ENCODE results near the gene CDO1.

The CDO1 gene

DNA sequence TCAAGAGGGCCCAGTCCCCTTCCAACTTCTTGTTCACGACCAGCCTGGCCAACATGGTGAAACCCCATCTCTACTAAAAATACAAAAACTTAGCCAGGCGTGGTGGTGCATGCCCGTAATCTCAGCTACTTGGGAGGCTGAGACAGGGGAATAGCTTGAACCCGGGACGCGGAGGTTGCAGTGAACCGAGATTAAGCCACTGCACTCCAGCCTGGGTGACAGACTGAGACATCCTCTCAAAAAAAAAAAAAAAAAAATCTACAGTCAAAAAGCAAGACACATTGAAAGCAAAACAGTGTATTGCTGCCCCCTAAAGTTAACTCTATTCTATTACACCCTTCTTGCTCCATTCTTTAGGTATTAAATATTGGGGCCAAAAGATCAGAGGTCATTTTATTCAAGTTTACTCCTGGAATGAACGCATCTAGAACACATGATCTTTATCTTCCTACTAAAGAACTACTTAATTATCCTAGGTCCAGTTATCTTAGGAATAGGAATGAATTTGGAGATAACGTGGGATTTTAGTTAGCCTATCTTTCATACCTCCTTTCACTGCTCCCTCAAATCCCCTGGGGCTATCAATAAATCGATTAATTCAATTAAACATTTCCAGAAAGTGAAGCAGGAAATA lies 22.5 kb upstream of the CDO1 start:
- no peak overlapping the region for H2AFZ ChIP-seq (ENCODE audit: low read depth)
- H3K36me3 ChIP-seq (ENCODE audit: insufficient read depth): peaks cover 17% of the 10 kb centered on the region; the same call in 1 of the 2 replicates
- no peak overlapping the region for H3K4me3 ChIP-seq (IDR thresholded peaks at IDR 0.05; ENCODE audit: insufficient read depth, low read depth, low read length)
- TF ChIP-seq, protein P1, sequence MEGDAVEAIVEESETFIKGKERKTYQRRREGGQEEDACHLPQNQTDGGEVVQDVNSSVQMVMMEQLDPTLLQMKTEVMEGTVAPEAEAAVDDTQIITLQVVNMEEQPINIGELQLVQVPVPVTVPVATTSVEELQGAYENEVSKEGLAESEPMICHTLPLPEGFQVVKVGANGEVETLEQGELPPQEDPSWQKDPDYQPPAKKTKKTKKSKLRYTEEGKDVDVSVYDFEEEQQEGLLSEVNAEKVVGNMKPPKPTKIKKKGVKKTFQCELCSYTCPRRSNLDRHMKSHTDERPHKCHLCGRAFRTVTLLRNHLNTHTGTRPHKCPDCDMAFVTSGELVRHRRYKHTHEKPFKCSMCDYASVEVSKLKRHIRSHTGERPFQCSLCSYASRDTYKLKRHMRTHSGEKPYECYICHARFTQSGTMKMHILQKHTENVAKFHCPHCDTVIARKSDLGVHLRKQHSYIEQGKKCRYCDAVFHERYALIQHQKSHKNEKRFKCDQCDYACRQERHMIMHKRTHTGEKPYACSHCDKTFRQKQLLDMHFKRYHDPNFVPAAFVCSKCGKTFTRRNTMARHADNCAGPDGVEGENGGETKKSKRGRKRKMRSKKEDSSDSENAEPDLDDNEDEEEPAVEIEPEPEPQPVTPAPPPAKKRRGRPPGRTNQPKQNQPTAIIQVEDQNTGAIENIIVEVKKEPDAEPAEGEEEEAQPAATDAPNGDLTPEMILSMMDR (conservative IDR thresholded peaks at IDR 0.05; ENCODE audit: low read depth, low read length): peak; percentile 68
- peaks cover 11% of the 10 kb centered on the region for H4K20me1 ChIP-seq (ENCODE audit: insufficient read depth)
- no peaks in the 10 kb centered on the region; the same call in 1 of the 2 replicates for H3K27me3 ChIP-seq (ENCODE audit: insufficient read depth, low read depth)
- H3K9ac ChIP-seq: no peak overlapping the region
- H3K27ac ChIP-seq: no peak overlapping the region
- peaks cover 40% of the 10 kb centered on the region for H3K79me2 ChIP-seq (ENCODE audit: insufficient read depth, low read depth)
- H3K4me1 ChIP-seq (ENCODE audit: low read depth, poor library complexity, severe bottlenecking): peaks cover 32% of the 10 kb centered on the region
- H3K4me2 ChIP-seq: peak overlapping the region; percentile 79

DNA sequence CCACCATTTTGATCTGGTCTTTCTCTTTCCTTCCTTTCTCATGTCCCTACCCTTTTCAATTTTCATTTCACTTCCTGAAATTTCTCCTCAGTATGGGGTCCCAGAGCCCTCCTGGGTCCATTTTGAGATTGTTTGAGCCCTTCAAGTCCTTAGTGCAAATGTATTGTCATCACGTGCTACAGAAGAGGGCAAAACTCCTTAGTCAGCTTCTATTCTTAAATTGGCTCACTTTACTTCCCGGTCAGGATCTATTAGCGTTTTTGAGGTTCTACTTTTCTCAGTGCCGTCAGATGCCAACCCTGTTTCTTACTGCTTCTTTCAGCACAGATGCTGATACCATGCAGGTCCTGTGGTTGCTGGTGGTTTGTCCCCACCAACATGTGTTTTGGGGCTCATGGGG lies 19.0 kb upstream of the CDO1 start:
- TF ChIP-seq, protein P1 (conservative IDR thresholded peaks at IDR 0.05; ENCODE audit: low read depth, low read length): no peak
- H3K27me3 ChIP-seq (ENCODE audit: insufficient read depth, low read depth): no peaks in the 10 kb centered on the region
- no peak overlapping the region for H3K4me3 ChIP-seq (IDR thresholded peaks at IDR 0.05; ENCODE audit: insufficient read depth, low read depth, low read length)
- no peak overlapping the region for H3K27ac ChIP-seq
- H3K79me2 ChIP-seq (ENCODE audit: insufficient read depth, low read depth): peaks cover 31% of the 10 kb centered on the region
- no peak overlapping the region for H3K4me2 ChIP-seq
- peaks cover 17% of the 10 kb centered on the region; the same call in 1 of the 2 replicates for H3K36me3 ChIP-seq (ENCODE audit: insufficient read depth)
- H4K20me1 ChIP-seq (ENCODE audit: insufficient read depth): peaks cover 16% of the 10 kb centered on the region
- peaks cover 19% of the 10 kb centered on the region for H3K4me1 ChIP-seq (ENCODE audit: low read depth, poor library complexity, severe bottlenecking)
- H2AFZ ChIP-seq (ENCODE audit: low read depth): no peak overlapping the region
- H3K9ac ChIP-seq: no peak overlapping the region

DNA sequence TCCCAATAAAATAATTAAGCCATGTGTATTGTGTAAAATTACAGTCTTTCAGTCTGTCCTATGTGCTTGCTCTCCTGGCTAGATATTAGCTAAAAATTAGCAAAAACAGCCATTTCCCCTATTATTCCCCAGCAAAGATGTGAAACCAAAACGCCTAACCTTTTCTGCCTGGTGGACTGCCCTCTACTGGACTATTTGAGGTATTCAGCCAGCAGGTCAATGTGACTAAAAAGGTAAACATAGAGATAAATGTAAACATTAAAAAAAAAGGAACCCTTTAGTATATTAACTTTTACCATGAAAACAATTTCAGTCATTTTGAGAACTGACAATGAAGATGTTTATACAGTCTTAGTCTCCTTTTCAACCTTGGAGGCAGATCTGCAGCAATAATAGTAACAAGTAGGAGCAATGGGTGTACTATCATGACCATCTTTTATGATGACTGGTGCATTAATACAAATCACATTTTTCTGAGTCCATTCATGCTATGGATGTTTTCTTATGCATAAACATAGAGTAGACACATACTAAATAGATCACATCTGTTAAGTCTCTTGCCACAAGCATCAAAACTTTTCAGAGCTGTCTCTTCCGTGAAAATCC lies 14.8 kb upstream of the CDO1 start:
- Histone ChIP-seq H3K36me3 (ENCODE audit: insufficient read depth) (peaks cover 9% of the 10 kb centered on the region; the same call in 1 of the 2 replicates), H3K4me1 (ENCODE audit: low read depth, poor library complexity, severe bottlenecking) (no peaks in the 10 kb centered on the region), H2AFZ (ENCODE audit: low read depth) (no peak overlapping the region), H3K79me2 (ENCODE audit: insufficient read depth, low read depth) (no peaks in the 10 kb centered on the region), H3K4me3 (IDR thresholded peaks at IDR 0.05; ENCODE audit: insufficient read depth, low read depth, low read length) (no peak overlapping the region), H3K4me2 (no peak overlapping the region), H4K20me1 (ENCODE audit: insufficient read depth) (peaks cover 5% of the 10 kb centered on the region; the same call in 1 of the 2 replicates), H3K27me3 (ENCODE audit: insufficient read depth, low read depth) (no peaks in the 10 kb centered on the region), H3K27ac (no peak overlapping the region), H3K9ac (no peak overlapping the region)
- TF ChIP-seq, protein P1 (conservative IDR thresholded peaks at IDR 0.05; ENCODE audit: low read depth, low read length): peak; percentile 68

DNA sequence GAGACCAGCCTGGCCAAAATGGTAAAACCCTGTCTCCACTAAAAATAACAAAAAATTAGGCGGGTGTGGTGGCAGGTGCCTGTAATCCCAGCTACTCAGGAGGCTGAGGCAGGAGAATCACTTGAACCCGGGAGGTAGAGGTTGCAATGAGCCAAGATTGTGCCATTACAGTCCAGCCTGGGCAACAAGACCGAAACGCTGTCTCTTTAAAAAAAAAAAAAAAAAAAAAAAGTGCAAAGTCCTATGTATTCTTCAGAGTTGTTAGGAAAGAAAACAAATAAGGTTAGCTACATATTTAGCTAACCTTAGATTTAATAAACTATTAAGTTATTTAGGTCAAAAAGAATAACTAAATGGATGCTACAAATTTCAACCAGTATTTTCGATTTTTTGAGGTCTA lies 13.5 kb upstream of the CDO1 start:
- TF ChIP-seq, protein P1 (conservative IDR thresholded peaks at IDR 0.05; ENCODE audit: low read depth, low read length): no peak
- H3K4me2 ChIP-seq: no peak overlapping the region
- no peak overlapping the region for H3K27ac ChIP-seq
- H3K79me2 ChIP-seq (ENCODE audit: insufficient read depth, low read depth): no peaks in the 10 kb centered on the region
- H4K20me1 ChIP-seq (ENCODE audit: insufficient read depth): peaks cover 5% of the 10 kb centered on the region; the same call in 1 of the 2 replicates
- H3K4me1 ChIP-seq (ENCODE audit: low read depth, poor library complexity, severe bottlenecking): no peaks in the 10 kb centered on the region
- H3K9ac ChIP-seq: no peak overlapping the region
- no peak overlapping the region for H2AFZ ChIP-seq (ENCODE audit: low read depth)
- no peak overlapping the region for H3K4me3 ChIP-seq (IDR thresholded peaks at IDR 0.05; ENCODE audit: insufficient read depth, low read depth, low read length)
- no peaks in the 10 kb centered on the region for H3K27me3 ChIP-seq (ENCODE audit: insufficient read depth, low read depth)
- H3K36me3 ChIP-seq (ENCODE audit: insufficient read depth): peaks cover 3% of the 10 kb centered on the region; the same call in 1 of the 2 replicates
